GM21423 (cell line): ENCODE measurements around the gene SLC25A34.

Source experiments
- ATAC-seq: cut with Tn5 transposase; IDR thresholded peaks from one replicate; pipeline ENCODE4 v1.9.1; 2021; ENCODE audit warnings: mild to moderate bottlenecking, moderate library complexity; ENCODE audit not compliant: unreplicated experiment

The SLC25A34 gene

GRCh38 chr1:15731735-15732685 is 4.0 kb upstream of the SLC25A34 start:
- no peak for ATAC-seq

GRCh38 chr1:15732686-15733081 is 3.4 kb upstream of the SLC25A34 start:
- ATAC-seq: no peak

GRCh38 chr1:15733218-15733725 is 2.8 kb upstream of the SLC25A34 start:
- ATAC-seq: no peak

GRCh38 chr1:15733726-15734226 is 2.3 kb upstream of the SLC25A34 start:
- no peak for ATAC-seq

- ATAC-seq: no peak
These were observed 1.8 kb upstream of the SLC25A34 start for GRCh38 chr1:15734296-15734695.

GRCh38 chr1:15734901-15735300 is 1.2 kb upstream of the SLC25A34 start:
- no peak for ATAC-seq

- no peak for ATAC-seq
These were observed 587 bp upstream of the SLC25A34 start for GRCh38 chr1:15735304-15736037.

GRCh38 chr1:15736892-15737261 is 819 bp downstream of the SLC25A34 start:
- no peak for ATAC-seq

- no peak for ATAC-seq
These were observed 1.6 kb downstream of the SLC25A34 start for GRCh38 chr1:15737324-15738319.

GRCh38 chr1:15738416-15739113 is 2.5 kb downstream of the SLC25A34 start:
- ATAC-seq: no peak

GRCh38 chr1:15739259-15739658 is 3.2 kb downstream of the SLC25A34 start:
- ATAC-seq: no peak

- ATAC-seq: no peak
These were observed 3.7 kb downstream of the SLC25A34 start for GRCh38 chr1:15739745-15740144.

- ATAC-seq: peak; percentile 54
These were observed 5.1 kb downstream of the SLC25A34 start for GRCh38 chr1:15740924-15741850.

- no peak for ATAC-seq
These were observed 6.3 kb downstream of the SLC25A34 start, which contains the start of gene TMEM82 for GRCh38 chr1:15742339-15742801. Gene TMEM82, plus strand, starts transcription at chr1:15742499. Its CDS starts 61 bp downstream, at chr1:15742560.

GRCh38 chr1:15744122-15744679 is 8.1 kb downstream of the SLC25A34 start:
- ATAC-seq: no peak

- ATAC-seq: no peak
These were observed 11.3 kb downstream of the SLC25A34 start for GRCh38 chr1:15747378-15747777.

GRCh38 chr1:15748264-15748663 is 12.2 kb downstream of the SLC25A34 start:
- ATAC-seq: no peak
